ENCODE measurements around the gene KRI1.

GRCh38 chr19:10568062-10568825, 2.4 kb upstream of the KRI1 start:
- TF ChIP-seq CTCF (IDR thresholded peaks at IDR 0.05) (no peak), POLR2A (IDR thresholded peaks at IDR 0.05) (no peak)
